Activated naive CD4-positive, alpha-beta T cell (primary cell): Measurements from ENCODE around the gene ABCA12.
"Not testable (repeated sequence)": the region's sequence is repeated elsewhere in the genome, so short reads cannot be mapped to it uniquely, and the experiment has no call there.

ENCODE experiments used
- DNase-seq, 4 experiments: peaks; one replicate each; lab custom pipeline; 2025; lab: John Stamatoyannopoulos, UW

ABCA12 gene, protein sequence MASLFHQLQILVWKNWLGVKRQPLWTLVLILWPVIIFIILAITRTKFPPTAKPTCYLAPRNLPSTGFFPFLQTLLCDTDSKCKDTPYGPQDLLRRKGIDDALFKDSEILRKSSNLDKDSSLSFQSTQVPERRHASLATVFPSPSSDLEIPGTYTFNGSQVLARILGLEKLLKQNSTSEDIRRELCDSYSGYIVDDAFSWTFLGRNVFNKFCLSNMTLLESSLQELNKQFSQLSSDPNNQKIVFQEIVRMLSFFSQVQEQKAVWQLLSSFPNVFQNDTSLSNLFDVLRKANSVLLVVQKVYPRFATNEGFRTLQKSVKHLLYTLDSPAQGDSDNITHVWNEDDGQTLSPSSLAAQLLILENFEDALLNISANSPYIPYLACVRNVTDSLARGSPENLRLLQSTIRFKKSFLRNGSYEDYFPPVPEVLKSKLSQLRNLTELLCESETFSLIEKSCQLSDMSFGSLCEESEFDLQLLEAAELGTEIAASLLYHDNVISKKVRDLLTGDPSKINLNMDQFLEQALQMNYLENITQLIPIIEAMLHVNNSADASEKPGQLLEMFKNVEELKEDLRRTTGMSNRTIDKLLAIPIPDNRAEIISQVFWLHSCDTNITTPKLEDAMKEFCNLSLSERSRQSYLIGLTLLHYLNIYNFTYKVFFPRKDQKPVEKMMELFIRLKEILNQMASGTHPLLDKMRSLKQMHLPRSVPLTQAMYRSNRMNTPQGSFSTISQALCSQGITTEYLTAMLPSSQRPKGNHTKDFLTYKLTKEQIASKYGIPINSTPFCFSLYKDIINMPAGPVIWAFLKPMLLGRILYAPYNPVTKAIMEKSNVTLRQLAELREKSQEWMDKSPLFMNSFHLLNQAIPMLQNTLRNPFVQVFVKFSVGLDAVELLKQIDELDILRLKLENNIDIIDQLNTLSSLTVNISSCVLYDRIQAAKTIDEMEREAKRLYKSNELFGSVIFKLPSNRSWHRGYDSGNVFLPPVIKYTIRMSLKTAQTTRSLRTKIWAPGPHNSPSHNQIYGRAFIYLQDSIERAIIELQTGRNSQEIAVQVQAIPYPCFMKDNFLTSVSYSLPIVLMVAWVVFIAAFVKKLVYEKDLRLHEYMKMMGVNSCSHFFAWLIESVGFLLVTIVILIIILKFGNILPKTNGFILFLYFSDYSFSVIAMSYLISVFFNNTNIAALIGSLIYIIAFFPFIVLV (N-terminal part only)

GRCh38 chr2:215138479-215138878, at the start of gene ABCA12:
TSS of gene ABCA12 (minus strand) at chr2:215138626. CDS start at chr2:215138208, 418 bp downstream.
- no peak for DNase-seq

GRCh38 chr2:215188078-215188477, 49.7 kb upstream of the ABCA12 start:
- DNase-seq = no peak

DNA sequence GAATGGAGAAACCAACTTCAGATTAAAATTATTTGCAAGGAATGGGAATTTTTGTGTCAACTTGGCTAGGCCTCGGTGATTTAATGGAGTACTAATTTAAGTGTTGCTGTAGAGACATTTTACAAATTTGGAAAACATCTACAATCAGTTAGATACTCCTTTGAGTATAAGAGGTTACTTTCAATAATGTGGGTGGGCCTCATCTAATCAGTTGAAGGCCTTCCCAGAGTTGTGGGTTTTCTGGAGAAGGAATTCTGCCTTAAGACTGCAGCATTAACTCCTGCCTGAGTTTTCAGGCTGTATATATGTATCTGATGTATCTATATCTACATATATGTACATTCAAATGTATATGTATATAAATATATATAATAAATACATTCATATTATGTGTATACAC, 47.6 kb upstream of the ABCA12 start:
- DNase-seq = no peak

GRCh38 chr2:215178121-215178520, 39.7 kb upstream of the ABCA12 start:
- no peak for DNase-seq

DNA sequence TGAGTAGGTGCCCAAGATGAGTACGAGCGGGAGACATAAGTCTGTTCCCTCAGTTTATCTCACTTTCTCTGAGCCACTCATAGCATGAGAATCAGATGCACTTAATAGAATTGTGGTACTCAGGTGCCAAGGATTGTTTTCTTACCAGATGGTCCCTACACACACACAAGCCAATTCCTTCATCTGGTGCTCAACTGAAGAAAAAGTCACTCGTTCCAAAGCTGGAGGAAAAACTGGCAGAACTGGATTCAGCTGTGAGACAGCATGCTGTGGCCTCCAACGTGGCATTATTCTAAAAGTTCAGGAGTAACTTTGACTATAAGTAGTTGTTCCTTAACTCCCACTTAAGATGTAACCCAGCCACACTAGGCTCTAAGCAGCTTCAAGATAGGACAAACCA, 33.4 kb upstream of the ABCA12 start:
- DNase-seq = no peak

DNA sequence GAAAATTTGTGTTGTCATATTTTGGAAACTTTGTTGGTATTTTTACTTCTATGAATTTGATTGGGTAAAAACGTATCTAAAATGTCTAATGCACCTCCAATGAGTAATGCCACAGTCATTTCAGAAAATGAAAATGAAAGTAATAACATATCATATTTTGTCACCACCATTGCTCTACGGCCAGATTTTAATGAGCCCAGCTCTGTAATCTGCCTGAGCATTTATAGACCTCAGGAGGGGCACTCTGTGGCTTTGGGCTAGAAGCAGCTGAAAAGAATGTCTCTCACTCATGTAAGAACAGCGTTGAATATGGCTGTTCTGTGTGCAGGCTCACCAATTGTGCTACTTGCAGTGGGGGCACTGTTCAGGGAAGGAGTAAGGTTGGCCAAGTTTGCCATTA, 32.7 kb upstream of the ABCA12 start:
- DNase-seq = no peak

GRCh38 chr2:215166505-215166904, 28.1 kb upstream of the ABCA12 start:
- DNase-seq = not testable (repeated sequence)

DNA sequence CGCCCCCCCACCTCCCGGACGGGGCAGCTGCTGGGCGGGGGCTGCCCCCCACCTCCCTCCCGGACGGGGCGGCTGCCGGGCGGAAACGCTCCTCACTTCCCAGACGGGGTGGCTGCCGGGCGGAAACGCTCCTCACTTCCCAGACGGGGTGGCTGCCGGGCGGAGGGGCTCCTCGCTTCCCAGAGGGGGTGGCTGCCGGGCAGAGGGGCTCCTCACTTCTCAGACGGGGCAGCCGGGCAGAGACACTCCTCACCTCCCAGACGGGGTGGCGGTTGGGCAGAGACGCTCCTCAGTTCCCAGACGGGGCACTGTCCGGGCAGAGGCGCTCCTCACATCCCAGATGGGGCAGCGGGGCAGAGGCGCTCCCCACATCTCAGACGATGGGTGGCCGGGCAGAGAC, 24.9 kb upstream of the ABCA12 start:
- not testable (repeated sequence) for DNase-seq

DNA sequence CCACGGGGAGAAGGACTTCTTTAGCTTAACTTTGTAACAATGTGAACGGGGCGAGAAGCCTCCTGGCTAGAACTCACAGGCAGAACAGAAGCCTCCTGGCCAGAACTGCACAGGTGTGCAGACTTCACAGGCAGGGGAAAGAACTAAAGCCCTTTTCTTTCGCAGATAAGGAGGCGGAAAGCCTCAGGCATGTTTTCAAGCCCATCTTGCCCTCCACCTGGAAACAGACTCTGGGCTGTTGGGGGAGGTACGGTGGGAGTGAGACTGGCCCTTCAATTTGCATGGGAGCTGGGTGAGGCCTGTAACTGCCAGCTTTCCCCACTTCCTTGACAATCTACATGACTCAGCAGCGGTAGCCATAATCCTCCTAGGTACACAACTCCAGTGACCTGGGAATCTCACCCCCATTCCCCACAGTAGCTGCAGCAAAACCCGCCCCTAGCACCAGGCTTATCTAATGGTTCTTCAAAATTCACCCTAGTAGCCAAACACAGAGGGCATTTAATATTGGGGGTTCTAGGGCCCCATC, 22.9 kb upstream of the ABCA12 start:
- DNase-seq = no peak

DNA sequence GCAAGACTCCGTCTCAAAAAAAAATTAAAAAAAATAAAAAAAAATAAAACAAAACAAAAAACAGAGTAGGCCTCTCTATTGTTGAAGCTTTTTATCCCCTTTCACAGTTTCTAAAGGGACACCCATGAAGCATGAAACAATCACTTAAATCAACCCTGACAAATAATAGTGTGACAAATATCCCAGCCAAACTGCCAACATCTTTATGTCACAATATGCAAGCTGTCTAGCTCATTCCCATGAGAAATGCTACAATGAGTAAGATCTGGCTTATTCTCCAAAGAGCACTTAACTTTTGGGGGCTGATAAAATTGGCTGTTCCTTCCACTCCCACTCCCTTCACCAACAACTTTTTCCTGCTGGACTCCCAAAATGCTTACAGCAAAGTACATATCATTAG, 21.7 kb upstream of the ABCA12 start:
- DNase-seq = no peak

- no peak for DNase-seq
Observed at GRCh38 chr2:215156453-215156852, 18.0 kb upstream of the ABCA12 start.

GRCh38 chr2:215149894-215150293, 11.5 kb upstream of the ABCA12 start:
- no peak for DNase-seq

DNA sequence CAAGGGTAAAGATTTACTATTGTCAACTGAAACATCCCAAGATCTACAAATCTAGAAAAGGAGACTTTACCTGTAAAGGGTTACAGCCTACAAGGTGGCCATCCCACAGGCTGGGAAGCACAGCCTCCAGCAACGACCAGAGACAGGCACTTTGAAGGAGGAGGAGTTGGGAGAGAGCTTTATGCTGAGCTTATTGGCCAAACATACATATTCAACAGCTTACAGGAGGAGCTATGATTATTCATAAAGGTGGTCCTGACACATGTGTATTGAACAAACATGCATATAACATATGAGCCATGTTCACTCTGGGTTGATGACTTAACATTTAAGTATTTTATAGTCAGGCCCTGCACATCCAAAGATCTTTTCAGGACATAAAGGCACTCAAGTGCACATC, 11.1 kb upstream of the ABCA12 start:
- DNase-seq = no peak

DNA sequence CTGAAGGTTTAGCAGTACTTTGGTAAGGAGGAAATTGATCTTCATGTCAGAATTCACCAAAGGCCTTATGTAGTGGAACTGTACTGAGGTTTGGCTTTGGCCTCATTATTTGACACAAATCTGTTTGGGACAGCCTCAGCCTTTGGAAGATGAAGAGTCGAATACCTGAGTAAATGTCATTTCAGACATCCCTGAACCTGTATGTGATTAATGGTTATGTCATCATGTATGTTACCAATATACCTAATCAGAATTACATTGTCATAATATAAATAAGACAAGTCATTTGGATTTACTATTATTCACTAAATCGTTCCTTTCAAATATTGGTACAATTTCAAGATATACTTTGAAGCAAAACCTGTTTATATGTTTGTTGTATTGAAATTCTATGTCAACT, 10.6 kb upstream of the ABCA12 start:
- DNase-seq = no peak

- no peak for DNase-seq
Observed at GRCh38 chr2:215145611-215146010, 7.2 kb upstream of the ABCA12 start.

DNA sequence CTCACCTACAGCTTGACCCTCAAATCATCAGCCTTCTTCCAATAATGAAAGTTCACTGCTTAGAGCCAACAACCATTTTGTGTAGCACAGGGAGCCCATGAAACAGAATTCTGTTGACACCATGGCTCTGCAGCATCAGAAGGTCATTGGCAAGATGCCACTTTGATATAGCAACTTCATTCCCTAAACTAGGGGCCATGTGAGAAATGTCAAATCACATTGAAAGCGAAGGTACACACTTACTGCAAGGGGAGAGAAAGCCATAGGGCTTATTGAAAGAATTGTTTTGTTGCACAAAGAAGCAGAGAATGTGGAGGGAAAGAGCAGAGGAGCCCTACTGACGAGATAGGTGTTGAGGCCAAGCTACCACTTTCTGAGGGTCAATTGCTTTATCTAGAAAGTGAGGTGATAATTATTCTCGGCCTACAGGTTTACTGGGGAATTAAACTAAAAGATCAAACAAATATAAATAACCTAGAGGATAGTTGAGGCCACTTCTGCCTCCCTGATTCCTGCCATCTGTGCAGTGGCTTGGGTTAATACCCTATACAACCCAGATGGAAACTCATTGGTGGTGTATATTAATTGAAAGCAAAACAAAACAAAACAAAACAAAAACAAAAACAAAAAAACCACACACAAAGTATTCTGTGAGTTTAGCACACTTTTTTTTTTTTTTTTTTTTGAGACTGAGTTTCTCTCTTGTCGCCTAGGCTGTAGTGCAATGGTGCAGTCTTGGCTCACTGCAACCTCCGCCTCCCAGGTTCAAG, 5.9 kb upstream of the ABCA12 start:
- no peak for DNase-seq

DNA sequence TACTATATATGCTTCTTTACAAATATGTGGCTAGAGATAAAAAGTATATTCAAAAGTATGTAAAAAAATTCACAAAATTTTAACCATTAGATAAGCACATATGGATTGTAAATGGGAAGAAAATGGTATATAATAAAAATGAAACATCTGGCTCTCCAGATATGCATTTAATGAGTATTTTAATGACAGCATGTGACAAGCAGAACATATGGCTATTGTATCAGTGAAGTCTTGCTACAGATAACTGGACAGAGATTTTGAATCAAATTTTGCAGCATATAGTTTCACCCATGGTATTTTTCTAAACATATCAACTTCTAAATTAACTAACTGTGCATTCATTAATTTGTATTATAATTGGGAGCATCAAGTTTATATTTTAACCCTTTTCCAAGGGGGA, 5.0 kb upstream of the ABCA12 start:
- no peak for DNase-seq

- no peak for DNase-seq
Observed at GRCh38 chr2:215141706-215142105, 3.3 kb upstream of the ABCA12 start.

DNA sequence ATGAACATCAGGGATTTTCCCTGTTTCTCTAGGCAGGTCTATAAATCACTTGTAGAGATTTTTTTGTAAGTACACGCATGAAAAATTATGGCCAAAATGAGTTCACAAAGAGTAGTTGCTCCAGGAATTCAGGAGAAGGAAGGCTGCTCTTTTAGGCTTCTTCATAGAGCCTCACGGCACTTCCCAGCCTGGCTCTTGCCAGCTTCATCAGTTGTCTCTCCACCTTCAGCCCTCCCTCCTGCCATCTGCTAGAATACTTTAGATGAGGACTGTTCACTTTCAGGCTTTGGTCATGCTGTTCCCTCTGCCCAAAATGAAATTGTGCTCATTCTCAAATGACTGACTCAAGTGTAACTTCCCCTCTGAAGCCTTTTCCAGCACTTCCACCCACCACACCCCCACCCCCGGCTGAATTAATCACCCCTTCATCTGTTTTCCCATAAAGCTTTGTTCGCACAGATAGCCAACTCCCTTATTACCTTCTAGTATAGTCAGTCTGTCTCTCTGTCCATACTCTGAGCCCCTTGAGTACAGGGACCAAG, 1.8 kb upstream of the ABCA12 start:
- DNase-seq = no peak

GRCh38 chr2:215137741-215138340, 585 bp downstream of the ABCA12 start:
- DNase-seq = no peak

GRCh38 chr2:215137329-215137686, 1.1 kb downstream of the ABCA12 start:
- DNase-seq = no peak
